DMS153 treated with DMSO at 0.1 percent for 48 hours (cell line): ENCODE data around the gene GFER.
"Not testable (repeated sequence)": the region's sequence is repeated elsewhere in the genome, so short reads cannot be mapped to it uniquely, and the experiment has no call there.

Experiments
- DNase-seq: peaks from one replicate; lab custom pipeline; 2025; ENCODE audit not compliant: unreplicated experiment; lab: John Stamatoyannopoulos, UW

The GFER gene

DNA sequence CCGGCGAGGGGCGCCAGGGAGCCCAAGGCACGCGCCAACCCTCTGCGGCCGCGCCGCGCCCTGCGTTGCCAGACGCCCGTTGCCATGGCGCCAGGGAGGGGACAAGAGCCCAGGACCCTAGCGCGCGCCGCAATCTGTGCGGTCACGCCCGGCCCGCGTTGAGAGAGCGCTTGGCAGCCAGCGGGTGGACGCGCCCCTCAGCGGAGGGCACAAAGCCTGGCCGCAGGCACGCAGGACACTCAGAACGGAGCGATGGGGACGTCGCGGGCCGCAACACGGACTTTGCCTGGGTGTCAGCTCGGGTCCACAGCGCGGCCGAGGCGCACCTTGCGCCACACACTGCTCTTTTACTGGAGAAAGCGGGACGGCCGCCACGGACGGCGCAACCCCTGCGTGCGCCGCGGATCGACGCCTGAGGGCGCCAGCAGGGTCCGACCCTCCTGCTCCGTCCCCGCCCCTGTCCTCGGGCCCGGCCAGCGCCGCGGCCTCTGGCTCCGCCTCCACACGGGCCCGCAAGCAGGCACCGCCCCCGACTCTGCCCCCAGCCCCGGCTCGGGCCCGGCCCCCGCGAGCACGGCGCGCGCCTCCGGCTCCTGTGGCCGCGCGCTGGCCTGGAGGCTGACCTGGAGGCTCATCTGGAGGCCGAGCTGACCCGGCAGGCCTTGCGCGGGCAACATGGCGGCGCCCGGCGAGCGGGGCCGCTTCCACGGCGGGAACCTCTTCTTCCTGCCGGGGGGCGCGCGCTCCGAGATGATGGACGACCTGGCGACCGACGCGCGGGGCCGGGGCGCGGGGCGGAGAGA is at the start of gene GFER:
GFER (plus strand) TSS at position 650 of the 803 bp plus-strand sequence; CDS start at position 676, 26 bp downstream.
- DNase-seq, result peak; percentile 74

DNA sequence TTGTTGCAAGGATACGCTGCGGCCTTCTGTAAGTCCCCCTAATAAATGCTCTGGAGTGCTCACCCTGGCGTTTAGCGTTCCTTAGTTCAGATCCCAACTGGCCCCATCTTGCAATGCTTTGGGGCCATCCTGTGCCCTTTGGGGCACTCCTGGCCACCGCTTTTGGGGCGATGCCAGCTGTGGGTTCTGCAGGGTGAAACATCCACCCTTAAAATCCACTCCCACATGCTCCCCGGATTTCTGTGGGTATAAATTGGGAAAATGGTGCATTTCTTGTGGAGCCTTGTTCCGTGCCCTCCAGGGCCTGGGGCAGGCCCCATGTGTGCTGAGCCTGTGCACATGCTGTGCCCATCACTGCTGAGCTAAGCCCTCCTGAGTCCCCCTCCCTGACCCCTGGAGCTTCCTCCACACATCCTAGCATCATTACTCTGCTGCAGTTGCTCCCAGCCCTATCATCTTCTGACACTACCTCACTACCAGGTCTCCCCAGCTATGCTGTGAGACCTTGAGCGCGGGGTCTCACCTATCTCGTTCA is 47.0 kb upstream of the GFER start:
- no peak for DNase-seq

DNA sequence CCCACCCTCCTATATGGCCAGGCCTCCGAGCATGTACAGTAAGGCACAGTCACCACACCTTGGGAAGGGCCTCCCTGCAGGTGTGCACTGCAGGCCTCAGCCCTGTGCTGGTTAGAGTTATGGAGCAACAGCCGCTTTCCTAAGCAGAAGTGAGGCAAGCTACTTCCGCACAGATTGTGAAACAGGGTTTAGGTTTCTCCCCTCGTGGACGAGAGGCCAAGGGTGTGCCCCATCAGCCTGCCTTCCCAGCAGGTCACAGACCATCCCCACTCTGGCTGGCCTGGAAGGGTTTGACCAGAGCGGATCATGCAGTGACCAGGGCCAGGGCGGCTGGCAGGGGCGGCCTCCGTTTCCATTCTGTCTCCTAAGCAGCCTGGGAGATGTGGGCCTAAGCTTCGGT is 45.7 kb upstream of the GFER start:
- DNase-seq, result no peak

DNA sequence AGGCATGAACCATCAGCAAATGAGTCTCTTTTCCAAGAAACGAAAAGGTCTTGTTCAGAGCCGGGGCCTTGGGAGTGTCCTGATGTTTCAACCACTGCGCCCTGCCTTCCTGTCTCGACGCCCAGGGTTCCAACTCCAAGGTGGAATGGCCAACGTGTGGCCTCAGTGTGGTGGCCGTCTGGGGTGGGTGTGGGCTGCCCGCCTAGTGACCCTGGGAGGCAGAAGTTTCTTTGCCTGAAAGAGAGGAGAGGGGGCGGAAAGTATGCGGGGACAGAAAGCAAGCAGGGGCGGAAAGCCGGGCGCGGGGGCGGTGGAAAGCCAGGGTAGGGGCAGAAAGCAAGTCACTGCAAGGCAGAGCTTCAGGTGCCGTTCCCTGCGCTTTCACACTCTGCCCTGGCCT is 45.1 kb upstream of the GFER start:
- DNase-seq, result no peak

DNA sequence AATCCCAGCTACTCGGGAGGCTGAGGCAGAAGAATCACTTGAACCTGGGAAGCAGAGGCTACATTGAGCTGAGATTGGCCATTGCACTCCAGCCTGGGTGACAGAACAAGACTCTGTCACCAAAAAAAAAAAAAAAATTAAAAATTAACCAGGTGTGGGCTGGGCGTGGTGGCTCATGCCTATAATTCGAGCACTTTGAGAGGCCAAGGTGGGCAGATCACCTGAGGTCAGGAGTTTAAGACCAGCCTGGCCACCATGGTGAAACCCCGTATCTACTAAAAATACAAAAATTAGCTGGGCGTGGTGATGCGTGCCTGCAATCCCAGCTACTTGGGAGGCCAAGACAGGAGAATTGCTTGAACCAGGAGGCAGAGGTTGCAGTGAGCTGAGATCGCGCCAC is 44.2 kb upstream of the GFER start:
- not testable (repeated sequence) for DNase-seq

DNA sequence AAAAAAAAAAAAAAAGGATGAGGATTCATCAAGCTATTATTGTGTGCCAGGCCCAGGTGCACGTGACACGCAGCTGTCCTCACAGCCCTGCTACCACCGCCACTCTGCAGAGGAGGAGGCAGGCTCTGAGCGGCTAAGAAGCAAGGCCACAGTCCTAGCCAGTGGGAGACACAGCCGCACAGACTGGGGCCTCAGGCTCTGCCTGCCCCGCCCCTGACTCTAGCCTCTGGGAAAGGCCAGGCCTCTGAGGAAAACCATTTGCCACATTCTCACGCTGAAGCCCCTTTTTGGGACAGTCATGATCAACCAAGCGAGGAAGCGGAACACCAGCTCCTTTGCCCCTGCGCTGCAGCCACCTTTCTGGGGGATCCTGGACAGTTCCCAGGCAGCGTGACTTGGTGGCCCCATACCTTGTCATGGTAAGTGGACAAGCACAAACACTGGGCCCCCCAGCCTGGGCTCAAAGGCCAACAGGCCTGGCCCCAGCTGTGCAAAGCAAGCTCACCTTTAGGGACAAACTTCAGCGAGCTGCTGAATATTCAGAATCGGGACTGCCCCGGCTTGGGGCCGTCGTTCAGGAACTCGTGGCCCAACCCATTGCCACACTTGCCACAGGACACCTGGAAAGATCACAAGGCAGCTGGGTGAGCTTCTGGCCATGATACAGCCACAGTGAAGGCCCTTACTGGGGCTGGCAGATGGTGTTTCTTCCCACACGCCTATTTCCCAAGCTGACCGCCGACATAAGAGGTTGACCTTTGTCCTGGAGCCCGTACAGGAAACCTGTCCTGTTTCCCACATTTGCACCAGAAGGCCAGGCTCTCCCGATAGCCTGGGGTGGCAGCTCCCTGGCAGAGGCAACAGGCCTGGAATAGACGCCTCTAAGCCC is 43.5 kb upstream of the GFER start:
- no peak for DNase-seq

DNA sequence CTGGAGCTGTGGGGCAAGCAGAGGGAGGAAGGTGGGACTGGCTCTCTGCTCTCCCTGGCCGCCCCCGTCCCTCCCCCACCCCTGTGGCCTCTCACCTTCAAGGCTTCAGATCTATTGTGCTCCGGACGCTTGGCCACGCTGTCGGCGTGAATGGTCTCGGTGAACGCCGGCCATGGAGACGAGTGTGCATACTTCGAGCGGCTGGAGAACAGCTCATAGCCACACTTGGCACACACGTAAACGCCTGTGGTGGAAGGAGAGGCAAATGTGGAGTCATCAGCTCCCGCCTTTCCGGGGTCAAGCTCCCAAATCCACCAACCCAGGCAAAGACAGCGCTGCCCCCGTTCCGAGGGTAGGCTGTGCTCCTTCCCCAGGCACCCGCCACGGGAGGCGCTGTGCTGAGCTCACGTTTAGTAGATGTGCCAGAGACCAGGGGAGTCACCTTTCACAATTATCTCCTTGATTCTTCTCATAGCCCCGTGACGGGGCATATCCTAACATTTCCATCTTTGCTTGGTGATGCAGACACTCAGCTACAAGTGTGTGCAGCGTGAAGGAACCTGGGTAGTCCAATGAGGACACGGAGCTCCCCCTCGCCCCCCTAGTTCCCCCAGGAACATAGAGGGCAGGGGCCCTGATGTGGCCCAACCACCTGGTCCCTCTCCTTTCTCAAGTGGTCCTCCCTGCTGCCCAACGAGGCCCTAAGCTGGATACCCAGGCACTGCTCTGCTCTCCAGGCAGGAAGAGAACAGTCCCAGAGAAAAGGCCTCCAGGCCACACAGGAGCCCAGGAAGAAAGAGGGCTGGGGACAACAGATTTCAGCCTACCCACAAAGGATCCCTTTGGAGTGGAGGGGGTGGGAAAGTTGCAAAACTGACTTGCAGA is 42.6 kb upstream of the GFER start:
- no peak for DNase-seq

DNA sequence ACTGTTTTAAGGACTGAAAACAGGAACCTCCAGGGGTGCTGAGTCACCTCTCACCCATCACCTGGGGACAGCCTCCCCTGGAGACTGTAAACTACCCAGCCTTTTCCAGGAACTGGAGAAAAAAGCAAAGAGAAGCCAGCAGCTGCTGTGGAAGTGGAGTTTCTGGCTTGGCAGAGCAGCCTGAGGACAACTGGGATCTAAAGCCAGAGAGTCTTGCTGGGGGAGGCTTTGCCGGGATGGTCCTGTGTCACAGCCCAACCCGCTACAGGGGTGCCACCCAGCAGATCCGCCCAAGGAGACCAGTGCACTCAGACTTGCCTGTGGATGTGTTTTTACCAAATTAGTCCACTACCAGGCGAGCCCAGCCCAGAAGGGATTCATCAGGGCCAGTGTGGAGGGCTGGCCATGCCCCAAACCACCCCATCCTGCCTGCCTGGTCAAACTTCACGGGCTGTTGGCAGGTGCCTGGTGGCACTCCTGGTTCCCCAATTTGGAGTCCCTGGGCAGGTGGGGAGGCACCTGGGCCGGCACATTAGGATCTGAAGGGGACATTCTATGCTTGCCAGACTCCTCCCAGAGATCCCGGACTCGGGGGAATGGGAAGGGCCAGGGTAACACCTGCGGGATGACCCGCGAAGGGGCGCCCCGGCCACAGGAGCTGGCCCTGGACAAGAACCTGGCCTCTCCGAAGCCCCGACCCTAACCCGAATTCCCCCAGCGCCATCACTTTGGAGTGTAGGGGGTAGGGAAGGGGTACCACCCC is 41.8 kb upstream of the GFER start:
- no peak for DNase-seq

DNA sequence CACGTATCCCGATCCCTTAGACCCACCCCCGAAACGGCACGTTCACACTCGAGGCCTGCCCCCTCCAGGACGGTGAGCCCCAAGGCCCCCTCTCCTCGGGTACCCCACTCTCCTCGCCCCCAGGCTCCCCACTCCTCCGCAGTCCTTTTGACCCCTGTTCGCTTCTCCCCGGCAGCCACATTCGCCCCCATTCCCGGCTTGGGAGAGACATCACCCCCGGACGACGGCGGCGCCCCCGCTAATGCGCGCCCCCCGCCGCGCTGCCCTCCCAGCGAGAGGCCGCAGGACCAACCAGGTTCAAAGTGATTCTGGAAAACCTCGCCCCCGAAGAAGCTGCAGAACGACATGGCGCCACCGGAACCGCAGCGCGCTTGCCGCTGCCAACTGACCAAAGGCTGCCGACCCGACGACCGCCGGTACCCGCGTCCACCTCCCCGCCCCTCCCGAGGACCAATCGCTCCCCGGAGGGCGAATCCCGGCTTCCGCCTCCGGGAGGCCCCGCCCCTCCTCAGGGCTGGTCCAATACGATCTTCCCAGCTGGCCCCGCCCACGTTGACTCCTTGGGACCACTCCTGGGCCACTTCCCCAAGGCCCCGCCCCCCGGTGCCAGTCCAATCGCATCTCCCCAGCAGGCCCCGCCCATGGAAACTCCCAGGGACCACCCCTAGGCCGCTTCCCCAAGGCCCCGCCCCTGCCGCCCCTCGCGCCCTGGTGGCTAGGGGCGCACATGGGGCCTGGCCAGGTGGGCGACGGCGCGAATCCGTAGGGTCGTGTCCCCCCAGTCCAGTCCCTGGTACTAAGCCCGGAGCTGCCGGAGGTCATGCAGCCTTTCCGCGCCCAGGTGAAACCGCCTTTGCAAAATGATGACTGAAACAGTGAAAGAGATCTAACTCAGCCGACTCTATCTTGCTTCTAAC is 40.9 kb upstream of the GFER start, which contains the start of gene MSRB1:
MSRB1 (minus strand) TSS at position 390 of the 917 bp plus-strand sequence; CDS start at position 347, 43 bp downstream.
- DNase-seq, result peak; percentile 96

DNA sequence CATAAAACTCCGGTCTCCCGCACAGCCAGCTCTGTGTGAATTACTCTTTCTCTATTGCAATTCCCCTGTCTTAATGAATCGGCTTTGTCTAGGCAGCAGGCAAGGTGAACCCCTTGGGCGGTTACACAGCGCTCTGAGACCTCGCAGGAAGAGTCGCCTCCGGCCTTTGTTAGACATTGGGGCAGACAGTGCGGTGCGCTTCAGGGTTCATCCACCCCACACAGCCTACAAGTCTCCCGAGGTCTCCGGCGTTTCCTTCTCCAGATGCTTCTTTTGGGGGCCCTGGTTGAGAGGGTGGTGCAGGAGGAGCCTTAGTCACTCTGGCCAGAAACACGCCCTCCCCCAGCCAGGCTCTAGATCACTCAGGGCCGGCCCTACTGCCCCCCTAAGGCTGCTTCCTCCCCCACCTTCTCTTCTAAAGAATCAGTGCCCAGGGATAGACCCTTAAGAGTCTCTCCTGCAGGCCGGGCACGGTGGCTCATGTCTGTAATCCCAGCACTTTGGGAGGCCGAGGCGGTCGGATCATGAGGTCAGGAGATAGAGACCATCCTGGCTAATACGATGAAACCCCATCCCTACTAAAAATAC is 39.3 kb upstream of the GFER start:
- no peak for DNase-seq

DNA sequence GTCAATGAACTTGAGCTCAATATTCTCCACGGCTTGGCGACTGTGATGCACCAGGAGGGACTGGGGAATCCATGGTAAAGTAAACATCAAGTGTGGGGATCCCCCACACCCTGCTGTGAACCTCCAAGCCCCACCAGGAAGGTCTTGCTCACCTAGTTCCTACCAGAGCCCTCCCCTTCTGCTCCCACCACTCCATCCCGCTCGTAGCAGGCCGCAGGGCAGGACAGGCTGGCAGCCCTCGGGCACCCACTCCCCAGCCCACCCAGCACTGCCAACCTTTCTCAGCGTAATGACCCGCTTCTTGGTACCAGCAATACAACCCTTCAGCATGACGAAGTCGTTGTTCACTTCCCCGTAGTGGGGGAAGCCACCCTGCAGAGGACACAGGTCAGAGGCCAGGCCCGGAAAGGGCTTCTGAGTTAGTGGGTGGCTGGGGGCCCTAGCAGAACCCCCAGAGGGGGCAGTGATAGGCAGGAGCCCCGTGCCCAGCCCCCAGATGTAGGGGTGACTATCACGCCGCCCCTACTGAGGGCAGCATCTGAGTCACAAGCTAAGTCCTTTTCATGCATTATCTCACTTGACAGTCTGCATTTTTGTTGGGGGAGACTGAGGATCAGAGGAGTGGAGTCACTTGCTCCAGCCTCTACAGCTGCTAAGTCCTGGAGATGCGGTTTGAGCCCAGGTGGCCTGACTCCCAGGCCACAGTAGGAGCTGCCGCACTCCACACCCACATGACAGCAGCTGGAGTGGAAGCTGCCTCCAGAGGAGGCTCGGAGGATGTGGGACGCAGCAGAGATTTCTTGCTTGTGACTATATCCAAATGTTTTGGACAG is 38.2 kb upstream of the GFER start:
- DNase-seq, result no peak

DNA sequence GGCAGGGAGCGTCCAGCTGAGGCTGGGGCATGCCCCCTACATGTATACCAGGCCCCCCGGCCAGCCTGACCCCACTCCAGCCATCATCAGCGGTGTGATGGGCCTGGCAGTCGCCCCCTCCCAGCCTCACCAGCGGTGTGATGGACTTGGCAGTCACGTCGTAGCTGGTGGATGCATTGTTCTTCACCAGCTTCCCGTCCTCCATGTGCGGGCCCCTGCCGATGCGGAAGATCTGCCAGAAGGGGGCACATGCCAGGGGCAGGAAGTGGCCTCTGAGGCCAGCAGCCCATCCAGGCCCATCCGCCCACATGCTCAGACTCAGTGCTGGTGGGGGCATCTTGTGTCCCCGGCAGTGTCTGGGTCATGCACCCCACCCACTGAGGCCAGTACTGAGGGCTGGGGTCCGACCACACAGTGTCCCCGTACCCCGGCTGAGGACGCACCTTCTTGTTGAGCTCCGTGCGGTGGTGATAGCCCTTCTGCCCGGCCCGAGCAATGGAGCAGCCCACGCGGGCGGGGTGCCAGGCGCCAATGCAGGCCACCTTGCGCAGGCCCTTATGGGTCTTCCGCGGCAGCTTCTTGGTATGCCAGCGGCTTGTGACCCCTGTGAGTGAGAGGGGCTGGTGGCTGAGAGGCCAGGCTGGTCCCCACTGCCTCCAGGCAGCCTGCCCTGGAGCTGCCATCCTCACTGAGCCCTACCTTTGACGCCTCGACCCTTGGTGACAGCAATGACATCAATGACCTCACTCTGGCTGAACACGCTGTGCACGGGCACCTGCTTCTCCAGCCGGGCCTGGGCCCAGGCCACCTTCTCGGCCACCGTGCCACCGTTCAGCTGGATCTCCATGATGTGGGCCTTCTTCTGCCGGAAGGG is 37.3 kb upstream of the GFER start:
- DNase-seq, result no peak

DNA sequence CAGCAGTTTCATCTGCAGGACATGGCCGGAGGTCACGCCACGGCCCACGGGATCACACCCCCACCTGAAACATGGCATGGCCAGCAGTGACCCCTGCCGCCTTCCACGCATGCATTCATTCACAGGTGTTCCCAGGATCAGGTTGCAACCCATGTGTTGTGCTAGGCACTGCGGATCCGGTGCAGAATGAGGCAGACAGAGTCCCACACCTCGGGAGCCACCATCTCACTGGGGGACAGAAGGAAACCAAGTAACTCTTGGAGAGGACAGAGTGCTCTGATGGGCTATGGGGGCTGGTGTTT is 36.7 kb upstream of the GFER start:
- DNase-seq, result no peak

DNA sequence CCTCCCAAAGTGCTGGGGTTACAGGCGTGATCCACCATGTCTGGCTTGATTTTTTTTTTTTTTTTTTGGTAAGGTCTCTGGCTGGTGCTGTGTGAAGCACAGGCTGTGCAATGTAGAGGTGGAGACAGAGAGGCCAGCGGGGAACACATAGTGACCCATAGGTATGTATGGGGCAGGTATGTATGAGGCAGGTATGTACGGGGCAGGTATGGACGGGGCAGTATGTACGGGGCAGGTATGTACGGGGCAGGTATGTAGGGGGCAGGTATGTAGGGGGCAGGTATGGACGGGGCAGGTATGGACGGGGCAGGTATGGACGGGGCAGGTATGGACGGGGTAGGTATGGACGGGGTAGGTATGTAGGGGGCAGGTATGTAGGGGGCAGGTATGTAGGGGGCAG is 34.5 kb upstream of the GFER start:
- no peak for DNase-seq

DNA sequence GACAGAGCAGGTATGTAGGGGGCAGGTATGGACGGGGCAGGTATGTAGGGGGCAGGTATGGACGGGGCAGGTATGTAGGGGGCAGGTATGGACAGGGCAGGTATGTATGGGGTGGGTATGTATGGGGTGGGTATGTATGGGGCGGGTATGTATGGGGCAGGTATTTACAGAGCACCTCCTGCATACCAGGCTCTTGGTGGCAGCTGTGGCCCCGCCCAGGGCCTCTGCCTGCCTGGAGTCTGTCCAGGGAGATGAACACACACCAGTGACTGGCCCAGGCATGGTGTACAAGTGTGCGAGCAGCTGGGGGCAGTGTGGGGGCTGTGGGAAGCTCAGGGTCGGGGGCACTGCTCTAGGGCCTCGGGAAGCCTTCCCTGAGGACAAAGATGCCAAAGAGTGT is 33.9 kb upstream of the GFER start:
- no peak for DNase-seq

DNA sequence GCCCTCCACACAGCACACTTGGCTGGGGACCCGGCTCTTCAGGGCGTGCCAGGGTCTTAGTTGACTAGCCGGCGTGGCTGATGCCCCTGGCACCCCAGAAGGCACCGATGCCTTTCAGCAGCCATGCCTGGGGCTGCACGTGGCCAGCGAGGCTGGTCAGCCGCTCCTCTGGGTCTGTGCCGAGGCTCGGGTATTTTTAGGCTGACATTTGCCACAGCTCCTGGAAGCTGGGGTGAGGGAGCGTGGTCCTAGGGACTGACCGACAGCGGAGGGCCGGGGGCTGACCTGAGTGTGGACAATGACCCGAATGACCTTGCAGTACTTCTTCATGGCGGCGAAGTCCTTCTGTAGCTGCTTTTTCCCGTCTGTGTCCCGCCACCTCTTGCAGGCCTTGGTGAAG is 33.4 kb upstream of the GFER start:
- DNase-seq, result no peak

DNA sequence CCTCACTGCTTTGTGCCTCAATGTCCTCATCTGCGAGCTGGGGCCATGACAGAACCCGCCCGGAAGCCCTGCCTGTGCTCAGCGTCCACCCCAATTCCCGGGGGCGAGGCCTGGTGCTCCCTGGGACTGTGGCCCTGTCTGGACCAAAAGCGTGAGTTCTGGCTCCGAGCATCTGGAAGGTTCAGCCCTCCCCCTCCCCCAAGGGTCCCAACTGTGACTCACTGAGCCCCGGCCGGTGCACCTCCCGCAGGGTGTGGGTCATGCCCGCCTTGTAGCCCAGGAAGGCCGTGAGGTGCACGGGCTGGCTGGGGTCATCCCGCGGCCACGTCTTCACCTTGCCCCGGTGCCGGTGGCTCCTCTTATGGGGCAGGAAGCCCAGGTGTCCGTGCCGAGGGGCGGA is 30.3 kb upstream of the GFER start:
- DNase-seq, result no peak
